DMS114 treated with DMSO at 0.1 percent for 48 hours (cell line): ENCODE measurements around the gene CYP4F11.
"Not testable (repeated sequence)": the region's sequence is repeated elsewhere in the genome, so short reads cannot be mapped to it uniquely, and the experiment has no call there.

ENCODE experiments used
- DNase-seq: peaks from one replicate; lab custom pipeline; 2025; ENCODE audit not compliant: unreplicated experiment; lab: John Stamatoyannopoulos, UW

CYP4F11 gene

GRCh38 chr19:15885919-15886318 lies 48.4 kb downstream of the CYP4F11 start:
- DNase-seq, result no peak

GRCh38 chr19:15885167-15885566 lies 49.2 kb downstream of the CYP4F11 start:
- DNase-seq, result no peak

GRCh38 chr19:15883329-15883728 lies 51.0 kb downstream of the CYP4F11 start:
- not testable (repeated sequence) for DNase-seq

- DNase-seq, result no peak
Measured at GRCh38 chr19:15874821-15875474, 59.4 kb downstream of the CYP4F11 start.

- not testable (repeated sequence) for DNase-seq
Measured at GRCh38 chr19:15873771-15874170, 60.6 kb downstream of the CYP4F11 start.

- DNase-seq, result no peak
Measured at GRCh38 chr19:15871570-15871969, 62.8 kb downstream of the CYP4F11 start.

GRCh38 chr19:15869873-15870272 lies 64.5 kb downstream of the CYP4F11 start:
- no peak for DNase-seq

DNA sequence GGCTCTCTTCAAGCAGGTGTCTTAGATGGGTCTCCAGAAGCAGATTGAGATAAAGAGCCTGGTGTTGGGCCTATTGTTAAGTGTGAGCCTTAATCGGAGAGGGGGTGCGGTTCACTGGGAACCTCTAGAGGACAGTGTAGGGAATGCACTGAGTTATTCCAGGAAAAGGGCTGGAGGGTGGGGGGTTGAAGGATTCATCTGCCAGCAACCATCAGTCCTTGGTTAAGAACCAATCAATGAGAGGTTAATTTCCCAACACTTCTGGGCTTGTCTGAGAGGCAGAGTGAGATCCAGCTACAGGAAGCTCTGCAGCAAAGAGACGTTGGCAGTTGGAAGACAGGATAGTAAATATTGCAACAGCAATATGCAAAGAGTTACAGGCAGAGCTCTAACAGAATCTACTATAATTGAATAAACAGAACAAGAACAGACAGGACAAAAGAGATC lies 65.2 kb downstream of the CYP4F11 start:
- DNase-seq, result peak; percentile 50

GRCh38 chr19:15866636-15867035 lies 67.7 kb downstream of the CYP4F11 start:
- DNase-seq, result no peak

DNA sequence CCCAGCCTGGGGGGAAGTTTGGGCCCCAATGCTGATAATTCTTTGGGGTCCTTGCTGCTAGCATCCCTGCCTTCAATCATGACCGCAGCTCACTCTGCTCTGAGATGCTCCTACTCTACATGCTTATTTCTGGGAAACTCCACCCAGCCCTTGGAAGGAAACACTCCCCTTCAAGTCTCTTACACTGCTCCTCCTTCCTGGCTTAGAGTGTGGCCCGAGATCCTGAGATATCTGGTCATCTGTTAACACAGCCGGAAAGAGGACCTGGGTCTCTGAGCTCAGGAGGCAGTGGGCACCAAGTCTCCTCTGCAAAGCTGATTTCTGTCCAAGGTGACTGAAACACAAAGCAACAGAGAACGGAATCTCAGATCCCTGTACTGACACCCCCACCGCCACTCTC lies 69.5 kb downstream of the CYP4F11 start:
- DNase-seq, result no peak

- no peak for DNase-seq
Measured at GRCh38 chr19:15863272-15863671, 71.1 kb downstream of the CYP4F11 start.

- DNase-seq, result no peak
Measured at GRCh38 chr19:15862444-15862843, 71.9 kb downstream of the CYP4F11 start.
